Endothelial cell of umbilical vein (primary cell): ENCODE data around the gene SUCLG2. TPM values are rescaled to one million over a fixed set of nuclear protein-coding genes. Genes with fewer than 3 reads are reported as not detected.

Experiments used
- BruUV-seq: library from RNA; stranded (reverse); fragments of 400-500 nt; replicated peaks from 2 replicates; lab custom pipeline; 2021; lab: Mats Ljungman, UMichigan
- CTCF ChIA-PET: fragments of 300-600, 350-600 bp; sonication (Branson Sonifier 250); formaldehyde crosslinking; loops from one replicate; lab custom pipeline; 2021; ENCODE audit warnings: antibody characterized with exemption, inconsistent platforms; lab: Charles Lee
- POLR2A ChIA-PET: fragments of 300-600, 350-600 bp; sonication (Branson Sonifier 250); formaldehyde crosslinking; loops from one replicate; lab custom pipeline; 2021; ENCODE audit warnings: antibody characterized with exemption, inconsistent platforms; lab: Charles Lee
- DNase-seq: peaks from one replicate; pipeline ENCODE4 v3.0.0-alpha.2; 2011; ENCODE audit warnings: low read depth, low spot score
- FAIRE-seq: peaks from 2 replicates; lab custom pipeline; 2011; peaks lifted over from hg19 to GRCh38; lab: Jason Lieb, UNC
- H2AFZ ChIP-seq: 2 replicates; pipeline ENCODE4 v1.6.0; 2012; ENCODE audit warnings: low read depth, low read length, control low read depth, inconsistent platforms
- H3K27ac ChIP-seq: 2 replicates; pipeline ENCODE4 v1.5.1; 2011; ENCODE audit warnings: low read depth, mild to moderate bottlenecking, control low read depth, low read length, moderate library complexity; ENCODE audit not compliant: insufficient read depth
- H3K27me3 ChIP-seq, 2 experiments: 2 replicates each; pipeline versions ENCODE4 v1.6.0 to v1.6.1; 2011; ENCODE audit warnings: low read length in 2 of 2, mixed read lengths in 1 of 2; ENCODE audit not compliant: control insufficient read depth in 2 of 2, insufficient read depth in 2 of 2
- H3K36me3 ChIP-seq, 2 experiments: 2 replicates in 1 of 2; 3 replicates in 1 of 2; pipeline ENCODE4 v1.5.1; 2011; ENCODE audit warnings: low read length in 2 of 2, mild to moderate bottlenecking in 1 of 2, moderate library complexity in 1 of 2; ENCODE audit not compliant: control insufficient read depth in 2 of 2, insufficient read depth in 2 of 2; ENCODE audit errors: extremely low read depth in 1 of 2
- H3K4me1 ChIP-seq: 3 replicates; pipeline ENCODE4 v1.5.1; 2011; ENCODE audit warnings: mild to moderate bottlenecking, low read length; ENCODE audit not compliant: control insufficient read depth, insufficient read depth; ENCODE audit errors: extremely low read depth
- H3K4me2 ChIP-seq: 2 replicates; pipeline ENCODE4 v1.6.1; 2011; ENCODE audit warnings: low read length, control low read depth, mixed read lengths; ENCODE audit not compliant: insufficient read depth
- H3K4me3 ChIP-seq, 3 experiments: fragments of 200-600 bp in 1 of 3; sonication (generic), shearing (Covaris generic) in 1 of 3; replicated peaks in 1 of 3; 2 replicates each; pipeline ENCODE4 v1.5.1; 2011 to 2016; ENCODE audit warnings: control low read depth in 3 of 3, low read length in 3 of 3, mild to moderate bottlenecking in 2 of 3, inconsistent platforms in 1 of 3, low read depth in 1 of 3, moderate library complexity in 1 of 3; ENCODE audit not compliant: insufficient read depth in 1 of 3
- H3K79me2 ChIP-seq: 2 replicates; pipeline ENCODE4 v1.6.0; 2012; ENCODE audit warnings: low read length, inconsistent platforms; ENCODE audit not compliant: control insufficient read depth, insufficient read depth
- H3K9ac ChIP-seq: replicated peaks from 2 replicates; pipeline ENCODE3; 2011; ENCODE audit warnings: low read length, control low read depth; ENCODE audit not compliant: insufficient read depth; ENCODE audit errors: extremely low read depth
- H3K9me1 ChIP-seq: replicated peaks from 3 replicates; pipeline ENCODE4 v1.6.0; 2011; ENCODE audit warnings: mild to moderate bottlenecking, low read length; ENCODE audit not compliant: control insufficient read depth, insufficient read depth; ENCODE audit errors: extremely low read depth
- H3K9me3 ChIP-seq: replicated peaks from 2 replicates; pipeline ENCODE4 v1.5.1; 2012; ENCODE audit warnings: low read length, inconsistent platforms; ENCODE audit not compliant: control insufficient read depth, insufficient read depth
- H4K20me1 ChIP-seq: replicated peaks from 2 replicates; pipeline ENCODE3; 2011; ENCODE audit warnings: mild to moderate bottlenecking, low read length; ENCODE audit not compliant: control insufficient read depth, insufficient read depth; ENCODE audit errors: extremely low read depth
- EZH2 ChIP-seq: IDR thresholded peaks from 2 replicates; pipeline ENCODE4 v1.6.1; 2012; ENCODE audit warnings: borderline replicate concordance, low read depth, mild to moderate bottlenecking, moderate library complexity, low read length, inconsistent platforms; ENCODE audit not compliant: severe bottlenecking
- FOS ChIP-seq: IDR thresholded peaks from 2 replicates; pipeline ENCODE4 v1.6.1; 2011; ENCODE audit warnings: mild to moderate bottlenecking, low read length, moderate library complexity, borderline replicate concordance; ENCODE audit not compliant: insufficient read depth
- GATA2 ChIP-seq: IDR thresholded peaks from 2 replicates; pipeline ENCODE4 v1.7.0; 2011; ENCODE audit warnings: low read depth, mild to moderate bottlenecking, moderate library complexity, mixed read lengths, low read length; ENCODE audit not compliant: insufficient read length, insufficient read depth
- JUN ChIP-seq: IDR thresholded peaks from 2 replicates; pipeline ENCODE4 v1.6.1; 2011; ENCODE audit warnings: borderline replicate concordance, low read depth; ENCODE audit not compliant: insufficient read length, insufficient read depth
- MYC ChIP-seq: IDR thresholded peaks from one replicate; pipeline ENCODE4 v1.6.1; 2011; ENCODE audit warnings: mild to moderate bottlenecking, low read depth, low read length
- POLR2A ChIP-seq: IDR thresholded peaks from 2 replicates; pipeline ENCODE4 v1.6.1; 2012; ENCODE audit warnings: low read depth, mild to moderate bottlenecking, control low read depth, low read length
- POLR2AphosphoS5 ChIP-seq: IDR thresholded peaks from 2 replicates; pipeline ENCODE4 v1.6.1; 2012; ENCODE audit warnings: low read depth, mild to moderate bottlenecking, control low read depth, low read length, moderate library complexity; ENCODE audit not compliant: insufficient read depth
- dilution Hi-C: fragments of 300-500 bp; cut with MboI; formaldehyde crosslinking; loops from one replicate; pipeline ENCODE4 v1.15.0; 2019; ENCODE audit warnings: low sequenced_read_pairs; ENCODE audit not compliant: extremely low pct_ligation_motif_present
- intact Hi-C: fragments of 100-400 bp; cut with micrococcal nuclease; formaldehyde crosslinking; loops from one replicate; pipeline ENCODE4 v1.10.0; 2022
- polyA plus RNA-seq, 4 experiments: library from polyadenylated mRNA; depleted of rRNA in 3 of 4; stranded (reverse) in 3 of 4; unstranded in 1 of 4; fragments of >200 nt; gene quantifications; 2 replicates each; pipeline versions ENCODE4 v1.2.1 to v1.2.3, GENCODE V29; 2011 to 2012; ENCODE audit warnings: missing spikeins in 1 of 4
- total RNA-seq: library from RNA; stranded (reverse); gene quantifications from 2 replicates; pipeline ENCODE4 v1.2.3, GENCODE V29; 2021
- TF ChIP-seq, protein P1 (sequence below): IDR thresholded peaks from 2 replicates; pipeline ENCODE4 v1.6.1; 2011; ENCODE audit not compliant: insufficient read depth, insufficient read length
- TF ChIP-seq, protein P2 (sequence below), 2 donors: IDR thresholded peaks; 1 replicate in 1 of 2; 2 replicates in 1 of 2; pipeline ENCODE4 v1.5.1; 2011; ENCODE audit warnings: low read length in 2 of 2, mild to moderate bottlenecking in 2 of 2, moderate library complexity in 2 of 2, control low read depth in 1 of 2, inconsistent platforms in 1 of 2, low read depth in 1 of 2; ENCODE audit not compliant: insufficient read depth in 1 of 2; ENCODE audit errors: extremely low read depth in 1 of 2

Gene SUCLG2
- total and polyA plus RNA-seq, 2 donors (not counting 3 experiments of a cell fraction or from before 2014, with no cell fraction given), result 8.1 to 38.3 TPM

DNA sequence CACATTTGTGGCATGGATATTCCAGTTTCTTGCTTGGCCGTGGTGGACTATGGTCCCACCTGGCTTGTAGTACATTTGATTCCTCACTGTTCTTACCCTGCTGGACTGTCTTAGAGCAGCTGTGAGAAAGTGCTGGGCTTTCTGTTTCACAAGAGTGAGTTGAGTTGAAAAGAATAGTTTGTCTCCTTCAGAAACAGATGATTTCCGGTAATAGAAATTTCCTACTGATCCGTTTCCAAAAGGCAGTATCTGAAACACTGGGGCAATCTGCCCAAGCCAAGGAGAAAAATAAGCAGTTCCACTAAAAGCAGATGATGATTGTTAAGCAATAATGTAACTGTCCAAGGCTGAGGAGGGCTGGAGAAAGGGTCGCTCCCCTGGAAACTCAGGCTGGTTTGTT lies 96.0 kb downstream of the SUCLG2 start:
- DNase-seq, result peak; percentile 5

More for the DNA sequence above, 96.0 kb downstream of the SUCLG2 start:
- dilution Hi-C loops (no loop called here), intact Hi-C loops (no loop called here)
- no peaks in the 10 kb centered on the region for H3K4me1 ChIP-seq
- no peak overlapping the region for H3K4me3 ChIP-seq
- H3K27ac ChIP-seq, result no peak overlapping the region
- no peaks in the 10 kb centered on the region for H3K36me3 ChIP-seq
- H3K9ac ChIP-seq, result no peak overlapping the region
- no peak overlapping the region for H2AFZ ChIP-seq
- no peaks in the 10 kb centered on the region for H3K9me3 ChIP-seq
- no peak for FAIRE-seq
- no peaks in the 10 kb centered on the region for H3K27me3 ChIP-seq
- no peak overlapping the region for H3K4me2 ChIP-seq
- TF ChIP-seq, protein P1, sequence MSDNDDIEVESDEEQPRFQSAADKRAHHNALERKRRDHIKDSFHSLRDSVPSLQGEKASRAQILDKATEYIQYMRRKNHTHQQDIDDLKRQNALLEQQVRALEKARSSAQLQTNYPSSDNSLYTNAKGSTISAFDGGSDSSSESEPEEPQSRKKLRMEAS, result no peak
- TF ChIP-seq FOS (no peak), POLR2A (no peak), GATA2 (no peak), JUN (no peak), POLR2AphosphoS5 (no peak), EZH2 (no peak), MYC (no peak)
- TF ChIP-seq, protein P2, sequence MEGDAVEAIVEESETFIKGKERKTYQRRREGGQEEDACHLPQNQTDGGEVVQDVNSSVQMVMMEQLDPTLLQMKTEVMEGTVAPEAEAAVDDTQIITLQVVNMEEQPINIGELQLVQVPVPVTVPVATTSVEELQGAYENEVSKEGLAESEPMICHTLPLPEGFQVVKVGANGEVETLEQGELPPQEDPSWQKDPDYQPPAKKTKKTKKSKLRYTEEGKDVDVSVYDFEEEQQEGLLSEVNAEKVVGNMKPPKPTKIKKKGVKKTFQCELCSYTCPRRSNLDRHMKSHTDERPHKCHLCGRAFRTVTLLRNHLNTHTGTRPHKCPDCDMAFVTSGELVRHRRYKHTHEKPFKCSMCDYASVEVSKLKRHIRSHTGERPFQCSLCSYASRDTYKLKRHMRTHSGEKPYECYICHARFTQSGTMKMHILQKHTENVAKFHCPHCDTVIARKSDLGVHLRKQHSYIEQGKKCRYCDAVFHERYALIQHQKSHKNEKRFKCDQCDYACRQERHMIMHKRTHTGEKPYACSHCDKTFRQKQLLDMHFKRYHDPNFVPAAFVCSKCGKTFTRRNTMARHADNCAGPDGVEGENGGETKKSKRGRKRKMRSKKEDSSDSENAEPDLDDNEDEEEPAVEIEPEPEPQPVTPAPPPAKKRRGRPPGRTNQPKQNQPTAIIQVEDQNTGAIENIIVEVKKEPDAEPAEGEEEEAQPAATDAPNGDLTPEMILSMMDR (IDR thresholded peaks at IDR 0.05; ENCODE audit: extremely low read depth in 1 of 2, insufficient read depth in 1 of 2, low read depth in 1 of 2, low read length in 2 of 2), result no peak
- H4K20me1 ChIP-seq, result no peaks in the 10 kb centered on the region
- no TSS peak for BruUV-seq
- H3K9me1 ChIP-seq, result no peaks in the 10 kb centered on the region
- POLR2A ChIA-PET, result no interaction called here
- H3K79me2 ChIP-seq, result no peaks in the 10 kb centered on the region
- CTCF ChIA-PET, result no interaction called here
